ENCODE data around the gene PRDM16.

Gene PRDM16

DNA sequence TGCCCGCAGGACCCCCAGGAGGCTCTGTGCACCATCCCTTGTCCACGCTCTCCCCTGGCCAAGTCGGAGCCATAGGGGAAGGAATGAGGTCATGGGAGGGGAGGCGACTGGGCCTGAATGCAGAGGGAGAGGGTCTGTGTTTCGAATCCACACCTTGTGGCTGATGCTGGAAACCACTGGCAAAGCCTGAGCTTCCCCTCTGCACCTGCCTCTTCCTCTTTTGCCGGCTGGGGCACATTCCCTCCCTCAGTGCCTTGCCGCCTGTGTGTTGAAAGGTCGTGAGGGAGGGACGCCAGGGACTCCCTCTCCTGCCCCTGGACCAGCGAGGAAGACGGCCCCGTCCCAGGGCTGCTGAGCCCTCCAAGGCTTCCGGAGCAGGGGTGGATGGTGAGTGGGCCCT, 27.3 kb downstream of the PRDM16 start:
- Histone ChIP-seq H3K36me3 (ENCODE audit: control insufficient read depth in 1 of 2, insufficient read depth in 2 of 2, low read depth in 1 of 2, low read length in 2 of 2) (no peaks in the 10 kb centered on the region), H2BK15ac (ENCODE audit: low read depth, poor library complexity, severe bottlenecking) (no peak overlapping the region), H3K27ac (ENCODE audit: low read length, poor library complexity, severe bottlenecking) (no peak overlapping the region), H3K9me3 (ENCODE audit: control insufficient read depth, low read length) (no peaks in the 10 kb centered on the region), H2AFZ (ENCODE audit: low read depth, low read length) (no peak overlapping the region), H4K91ac (ENCODE audit: low read length) (no peak overlapping the region), H3K4me2 (ENCODE audit: low read length, poor library complexity, severe bottlenecking) (no peak overlapping the region), H3K14ac (ENCODE audit: low read length in 2 of 2) (no peak overlapping the region), H3K4me3 (ENCODE audit: insufficient read depth in 1 of 2, low read depth in 1 of 2, low read length in 2 of 2) (peak overlapping the region in 1 of 2 experiments; percentile 7), H4K8ac (ENCODE audit: low read length) (no peak overlapping the region), H2AK5ac (ENCODE audit: low read length, severe bottlenecking) (no peak overlapping the region), H2BK5ac (ENCODE audit: low read depth, low read length, poor library complexity, severe bottlenecking) (no peak overlapping the region), H3K79me1 (replicated peaks; ENCODE audit: low read length, poor library complexity, severe bottlenecking) (no peaks in the 10 kb centered on the region), H3K18ac (ENCODE audit: low read depth in 1 of 2, low read length in 2 of 2) (no peak overlapping the region), H3K4me1 (ENCODE audit: control insufficient read depth, insufficient read depth, low read depth, low read length) (no peaks in the 10 kb centered on the region), H2BK12ac (ENCODE audit: low read length in 2 of 2) (no peak overlapping the region), H3K23ac (ENCODE audit: low read length in 2 of 2) (no peak overlapping the region), H2BK120ac (ENCODE audit: low read depth, low read length) (no peak overlapping the region), H3K27me3 (ENCODE audit: control insufficient read depth in 1 of 2, insufficient read depth in 1 of 2, low read length in 2 of 2) (peaks cover 0 to 35% of the 10 kb centered on the region in 2 experiments), H3K4ac (ENCODE audit: low read depth in 1 of 2, low read length in 2 of 2) (no peak overlapping the region), H3K9ac (ENCODE audit: low read length) (no peak overlapping the region)
- WGBS = 91% methylated on average over 13 of the region's 13 CpGs
- DNase-seq = no peak

- 75% methylated on average over 12 of the region's 12 CpGs for WGBS
- H3K23ac ChIP-seq (ENCODE audit: low read length in 2 of 2) = no peak overlapping the region
These were observed 28.2 kb downstream of the PRDM16 start for GRCh38 chr1:3097231-3097630.

GRCh38 chr1:3097861-3098260, 28.9 kb downstream of the PRDM16 start:
- Histone ChIP-seq H3K23ac (ENCODE audit: low read length in 2 of 2) (no peak overlapping the region), H2BK5ac (ENCODE audit: low read depth, low read length, poor library complexity, severe bottlenecking) (no peak overlapping the region), H2BK12ac (ENCODE audit: low read length in 2 of 2) (no peak overlapping the region), H3K27me3 (ENCODE audit: control insufficient read depth in 1 of 2, insufficient read depth in 1 of 2, low read length in 2 of 2) (peaks cover 0 to 33% of the 10 kb centered on the region in 2 experiments), H3K4me3 (ENCODE audit: insufficient read depth in 1 of 2, low read depth in 1 of 2, low read length in 2 of 2) (no peak overlapping the region), H3K79me1 (replicated peaks; ENCODE audit: low read length, poor library complexity, severe bottlenecking) (no peaks in the 10 kb centered on the region), H2AFZ (ENCODE audit: low read depth, low read length) (no peak overlapping the region), H4K91ac (ENCODE audit: low read length) (no peak overlapping the region), H3K4me1 (ENCODE audit: control insufficient read depth, insufficient read depth, low read depth, low read length) (no peaks in the 10 kb centered on the region), H3K9ac (ENCODE audit: low read length) (no peak overlapping the region), H3K14ac (ENCODE audit: low read length in 2 of 2) (no peak overlapping the region), H2BK120ac (ENCODE audit: low read depth, low read length) (no peak overlapping the region), H3K18ac (ENCODE audit: low read depth in 1 of 2, low read length in 2 of 2) (no peak overlapping the region), H3K4me2 (ENCODE audit: low read length, poor library complexity, severe bottlenecking) (no peak overlapping the region), H2AK5ac (ENCODE audit: low read length, severe bottlenecking) (no peak overlapping the region), H3K36me3 (ENCODE audit: control insufficient read depth in 1 of 2, insufficient read depth in 2 of 2, low read depth in 1 of 2, low read length in 2 of 2) (no peaks in the 10 kb centered on the region), H4K8ac (ENCODE audit: low read length) (no peak overlapping the region), H3K4ac (ENCODE audit: low read depth in 1 of 2, low read length in 2 of 2) (no peak overlapping the region), H2BK15ac (ENCODE audit: low read depth, poor library complexity, severe bottlenecking) (no peak overlapping the region), H3K27ac (ENCODE audit: low read length, poor library complexity, severe bottlenecking) (no peak overlapping the region), H3K9me3 (ENCODE audit: control insufficient read depth, low read length) (no peaks in the 10 kb centered on the region)
- no peak for DNase-seq
- WGBS = 79% methylated on average over 7 of the region's 7 CpGs

More at GRCh38 chr1:3097231-3097630, 28.2 kb downstream of the PRDM16 start:
- H2BK12ac ChIP-seq (ENCODE audit: low read length in 2 of 2) = no peak overlapping the region
- H2BK15ac ChIP-seq (ENCODE audit: low read depth, poor library complexity, severe bottlenecking) = no peak overlapping the region
- no peak overlapping the region for H3K9ac ChIP-seq (ENCODE audit: low read length)
- H2BK5ac ChIP-seq (ENCODE audit: low read depth, low read length, poor library complexity, severe bottlenecking) = no peak overlapping the region
- no peak overlapping the region for H3K4me2 ChIP-seq (ENCODE audit: low read length, poor library complexity, severe bottlenecking)
- H2BK120ac ChIP-seq (ENCODE audit: low read depth, low read length) = no peak overlapping the region
- no peaks in the 10 kb centered on the region for H3K79me1 ChIP-seq (replicated peaks; ENCODE audit: low read length, poor library complexity, severe bottlenecking)
- DNase-seq = no peak
- H3K4me1 ChIP-seq (ENCODE audit: control insufficient read depth, insufficient read depth, low read depth, low read length) = no peaks in the 10 kb centered on the region
- H4K8ac ChIP-seq (ENCODE audit: low read length) = no peak overlapping the region
- no peak overlapping the region for H3K18ac ChIP-seq (ENCODE audit: low read depth in 1 of 2, low read length in 2 of 2)
- H3K14ac ChIP-seq (ENCODE audit: low read length in 2 of 2) = no peak overlapping the region
- no peak overlapping the region for H2AFZ ChIP-seq (ENCODE audit: low read depth, low read length)
- no peak overlapping the region for H3K4me3 ChIP-seq (ENCODE audit: insufficient read depth in 1 of 2, low read depth in 1 of 2, low read length in 2 of 2)
- no peak overlapping the region for H4K91ac ChIP-seq (ENCODE audit: low read length)
- no peak overlapping the region for H2AK5ac ChIP-seq (ENCODE audit: low read length, severe bottlenecking)
- H3K27ac ChIP-seq (ENCODE audit: low read length, poor library complexity, severe bottlenecking) = no peak overlapping the region
- H3K27me3 ChIP-seq (ENCODE audit: control insufficient read depth in 1 of 2, insufficient read depth in 1 of 2, low read length in 2 of 2) = peaks cover 0 to 37% of the 10 kb centered on the region in 2 experiments
- no peaks in the 10 kb centered on the region for H3K9me3 ChIP-seq (ENCODE audit: control insufficient read depth, low read length)
- H3K4ac ChIP-seq (ENCODE audit: low read depth in 1 of 2, low read length in 2 of 2) = no peak overlapping the region
- H3K36me3 ChIP-seq (ENCODE audit: control insufficient read depth in 1 of 2, insufficient read depth in 2 of 2, low read depth in 1 of 2, low read length in 2 of 2) = no peaks in the 10 kb centered on the region

- Histone ChIP-seq H3K23ac (ENCODE audit: low read length in 2 of 2) (no peak overlapping the region), H3K79me1 (replicated peaks; ENCODE audit: low read length, poor library complexity, severe bottlenecking) (no peaks in the 10 kb centered on the region), H3K27me3 (ENCODE audit: control insufficient read depth in 1 of 2, insufficient read depth in 1 of 2, low read length in 2 of 2) (peaks cover 0 to 40% of the 10 kb centered on the region in 2 experiments), H3K27ac (ENCODE audit: low read length, poor library complexity, severe bottlenecking) (no peak overlapping the region), H2BK5ac (ENCODE audit: low read depth, low read length, poor library complexity, severe bottlenecking) (no peak overlapping the region), H2BK15ac (ENCODE audit: low read depth, poor library complexity, severe bottlenecking) (no peak overlapping the region), H4K8ac (ENCODE audit: low read length) (no peak overlapping the region), H3K4ac (ENCODE audit: low read depth in 1 of 2, low read length in 2 of 2) (no peak overlapping the region), H2BK120ac (ENCODE audit: low read depth, low read length) (no peak overlapping the region), H3K14ac (ENCODE audit: low read length in 2 of 2) (no peak overlapping the region), H3K18ac (ENCODE audit: low read depth in 1 of 2, low read length in 2 of 2) (no peak overlapping the region), H3K4me1 (ENCODE audit: control insufficient read depth, insufficient read depth, low read depth, low read length) (no peaks in the 10 kb centered on the region), H3K4me3 (ENCODE audit: insufficient read depth in 1 of 2, low read depth in 1 of 2, low read length in 2 of 2) (no peak overlapping the region), H3K9ac (ENCODE audit: low read length) (no peak overlapping the region), H2AK5ac (ENCODE audit: low read length, severe bottlenecking) (no peak overlapping the region), H3K36me3 (ENCODE audit: control insufficient read depth in 1 of 2, insufficient read depth in 2 of 2, low read depth in 1 of 2, low read length in 2 of 2) (no peaks in the 10 kb centered on the region), H3K4me2 (ENCODE audit: low read length, poor library complexity, severe bottlenecking) (no peak overlapping the region), H4K91ac (ENCODE audit: low read length) (no peak overlapping the region), H2BK12ac (ENCODE audit: low read length in 2 of 2) (no peak overlapping the region), H2AFZ (ENCODE audit: low read depth, low read length) (no peak overlapping the region), H3K9me3 (ENCODE audit: control insufficient read depth, low read length) (no peaks in the 10 kb centered on the region)
- no peak for DNase-seq
- 75% methylated on average over 9 of the region's 9 CpGs for WGBS
These were observed 30.9 kb downstream of the PRDM16 start for GRCh38 chr1:3099861-3100260.
